Fibroblast of mammary gland (primary cell): ENCODE data around the gene FKBP2.

Source experiments
- DNase-seq: peaks from one replicate; pipeline ENCODE4 v3.0.0-alpha.2; 2010; ENCODE audit warnings: low read depth
- H3K4me3 ChIP-seq: 2 replicates; pipeline ENCODE4 v1.5.1; 2011; ENCODE audit warnings: low read depth, mild to moderate bottlenecking, low read length, moderate library complexity; ENCODE audit not compliant: control insufficient read depth
- CTCF ChIP-seq: conservative IDR thresholded peaks from 2 replicates; pipeline ENCODE4 v1.5.1; 2011; ENCODE audit warnings: low read depth, low read length, inconsistent platforms; ENCODE audit not compliant: control insufficient read depth, insufficient read depth

FKBP2 gene

GRCh38 chr11:64230171-64230984 is 10.5 kb upstream of the FKBP2 start, which contains the start of gene DNAJC4:
Gene DNAJC4 (plus strand): TSS chr11:64230548. CDS start chr11:64230855, 307 bp downstream.
- DNase-seq, result peak; percentile 77
- TF ChIP-seq CTCF, result no peak
- H3K4me3 ChIP-seq, result peak within 1 kb of the TSS; percentile 61

- DNase-seq, result no peak
- TF ChIP-seq CTCF, result no peak
Measured at GRCh38 chr11:64230985-64231365, 9.9 kb upstream of the FKBP2 start.

GRCh38 chr11:64231546-64231945 is 9.3 kb upstream of the FKBP2 start:
- DNase-seq, result no peak
- no peak overlapping the region for H3K4me3 ChIP-seq
- no peak for TF ChIP-seq CTCF

More at GRCh38 chr11:64230985-64231365, 9.9 kb upstream of the FKBP2 start:
- peak overlapping the region; percentile 61 for H3K4me3 ChIP-seq

- H3K4me3 ChIP-seq, result no peak overlapping the region
- no peak for TF ChIP-seq CTCF
- no peak for DNase-seq
Measured at GRCh38 chr11:64232182-64232966, 8.5 kb upstream of the FKBP2 start.

- DNase-seq, result no peak
- TF ChIP-seq CTCF, result no peak
- H3K4me3 ChIP-seq, result no peak overlapping the region
Measured at GRCh38 chr11:64232967-64233315, 8.0 kb upstream of the FKBP2 start.

- no peak for DNase-seq
- peak within 1 kb of the TSS; percentile 57 for H3K4me3 ChIP-seq
- no peak for TF ChIP-seq CTCF
Measured at GRCh38 chr11:64233913-64234586, 6.8 kb upstream of the FKBP2 start, which contains the start of gene VEGFB. Gene VEGFB (plus strand): TSS chr11:64234584. CDS start chr11:64234834, 250 bp downstream.
